GM18511 (cell line): ENCODE measurements around the gene NAV2.

Experiments used
- ATAC-seq: cut with Tn5 transposase; IDR thresholded peaks from one replicate; pipeline ENCODE4 v1.9.1; 2021; ENCODE audit warnings: mild to moderate bottlenecking, moderate library complexity; ENCODE audit not compliant: unreplicated experiment

NAV2 gene

GRCh38 chr11:19686234-19686633, 26.4 kb upstream of the NAV2 start:
- ATAC-seq, result no peak

DNA sequence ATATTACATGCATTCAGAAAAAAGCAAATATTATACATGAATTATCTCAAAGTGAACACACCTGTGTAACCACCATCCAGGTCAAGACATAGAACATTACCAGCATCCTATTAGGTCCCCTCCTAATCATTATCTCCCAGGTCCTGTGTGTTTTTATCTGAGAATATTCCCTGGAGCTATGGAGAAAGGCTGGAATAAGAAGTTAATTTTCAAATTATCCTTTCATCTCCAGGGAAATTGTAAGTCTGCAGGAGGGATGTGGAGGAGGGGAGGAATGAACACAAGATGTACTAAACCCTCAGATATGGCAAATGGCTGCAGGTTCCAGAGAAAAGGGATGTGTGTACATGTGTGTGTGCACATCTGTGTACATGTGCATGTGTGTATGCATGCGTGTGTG, 25.2 kb upstream of the NAV2 start:
- no peak for ATAC-seq

GRCh38 chr11:19689281-19690000, 23.2 kb upstream of the NAV2 start:
- ATAC-seq, result no peak

GRCh38 chr11:19690885-19691284, 21.8 kb upstream of the NAV2 start:
- ATAC-seq, result no peak

DNA sequence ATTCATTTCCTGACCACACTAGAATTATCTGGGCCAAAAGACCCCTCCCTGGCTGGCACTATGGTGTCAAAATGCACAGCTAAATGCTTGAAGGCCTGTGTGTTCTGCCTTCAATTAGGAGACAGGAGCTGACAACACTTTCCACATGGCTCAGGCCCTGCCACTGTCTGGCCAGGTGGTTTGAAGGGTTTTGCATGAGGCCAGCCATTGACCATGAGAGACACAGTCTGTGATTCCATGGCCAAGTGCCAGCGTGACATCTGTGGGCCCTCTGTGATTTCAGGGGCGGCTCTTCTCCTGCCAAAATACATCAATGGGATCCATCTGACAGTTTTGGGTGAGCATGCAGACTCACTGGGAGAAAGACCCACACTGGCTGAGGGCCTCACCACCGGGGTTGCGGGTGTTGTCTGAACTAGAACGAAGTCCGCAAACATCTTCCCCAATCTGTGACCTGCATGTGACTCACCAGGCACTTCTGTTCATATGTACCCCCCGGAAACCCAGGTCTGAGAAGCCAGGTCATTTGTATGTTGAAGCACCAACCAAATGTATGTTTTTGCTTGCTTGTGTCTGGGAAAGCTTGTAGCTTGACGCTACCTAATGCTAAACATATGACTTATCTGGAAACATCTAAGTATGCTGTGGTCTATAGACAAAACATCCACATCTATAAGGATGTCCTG, 20.7 kb upstream of the NAV2 start:
- ATAC-seq, result no peak

GRCh38 chr11:19693146-19693545, 19.5 kb upstream of the NAV2 start:
- ATAC-seq, result no peak

DNA sequence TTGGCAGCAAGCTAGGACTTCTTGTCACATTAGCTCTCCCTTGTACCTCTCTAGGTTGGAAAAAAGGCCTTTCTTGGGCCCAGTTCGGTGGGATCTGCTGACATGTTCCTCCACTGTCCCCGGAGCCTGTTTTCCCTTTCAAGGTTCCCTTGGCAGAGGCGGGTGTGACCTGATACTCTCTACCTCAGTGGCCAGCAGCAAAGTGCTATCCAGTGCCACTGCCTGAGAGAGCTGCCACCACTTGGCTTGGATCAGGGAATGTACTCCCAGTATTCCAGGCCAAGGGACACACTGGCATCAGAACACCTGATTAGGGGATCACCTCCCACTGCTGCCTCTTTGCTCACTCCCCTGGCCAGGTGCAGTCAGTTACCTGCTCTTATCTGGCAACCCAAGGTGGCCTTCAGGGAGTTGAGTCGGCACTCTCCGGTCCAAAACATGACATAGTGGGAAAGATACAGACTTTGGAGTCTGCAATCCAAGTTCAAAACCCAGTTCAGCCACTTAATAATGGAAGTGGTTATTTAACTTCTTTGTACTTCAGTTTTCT, 17.8 kb upstream of the NAV2 start:
- ATAC-seq, result no peak

- no peak for ATAC-seq
Measured at GRCh38 chr11:19696073-19696472, 16.6 kb upstream of the NAV2 start.

DNA sequence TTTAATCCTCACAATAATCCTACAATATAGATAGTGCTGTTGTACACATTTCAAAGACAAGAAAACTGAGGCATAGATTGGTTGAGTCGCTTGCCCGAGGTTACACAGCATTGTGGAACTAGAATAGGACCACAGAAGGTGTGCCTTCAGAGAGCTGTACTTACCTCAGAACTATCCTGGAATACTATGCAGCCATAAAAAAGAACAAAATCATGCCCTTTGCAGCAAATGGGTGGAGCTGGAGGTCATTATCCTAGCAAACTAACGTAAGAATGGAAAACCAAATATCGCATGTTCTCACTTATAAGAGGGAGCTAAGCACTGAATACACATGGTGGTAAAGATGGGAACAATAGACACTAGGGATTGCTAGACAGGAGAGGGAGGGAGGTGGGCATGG, 15.7 kb upstream of the NAV2 start:
- no peak for ATAC-seq

DNA sequence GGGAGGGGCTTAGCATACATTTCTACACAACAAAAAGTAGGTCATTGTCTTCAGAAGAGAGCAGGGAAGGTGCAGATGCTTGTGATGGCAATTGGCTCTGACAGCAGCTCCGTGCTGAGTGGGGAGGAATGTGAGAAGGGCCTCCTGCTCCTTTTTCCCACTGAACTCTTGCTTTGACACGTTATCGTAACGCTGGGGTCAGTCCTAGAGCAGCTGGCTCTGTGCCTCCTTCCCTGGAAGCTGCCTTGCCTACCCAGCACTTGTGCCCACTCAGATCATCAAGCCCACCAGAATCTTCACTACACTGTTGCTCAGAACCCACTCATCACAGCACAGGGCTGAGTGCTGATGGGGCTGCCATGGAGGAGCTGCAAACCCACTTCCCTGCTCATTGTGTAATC, 14.9 kb upstream of the NAV2 start:
- ATAC-seq, result no peak

- ATAC-seq, result no peak
Measured at GRCh38 chr11:19698493-19699292, 13.9 kb upstream of the NAV2 start.

DNA sequence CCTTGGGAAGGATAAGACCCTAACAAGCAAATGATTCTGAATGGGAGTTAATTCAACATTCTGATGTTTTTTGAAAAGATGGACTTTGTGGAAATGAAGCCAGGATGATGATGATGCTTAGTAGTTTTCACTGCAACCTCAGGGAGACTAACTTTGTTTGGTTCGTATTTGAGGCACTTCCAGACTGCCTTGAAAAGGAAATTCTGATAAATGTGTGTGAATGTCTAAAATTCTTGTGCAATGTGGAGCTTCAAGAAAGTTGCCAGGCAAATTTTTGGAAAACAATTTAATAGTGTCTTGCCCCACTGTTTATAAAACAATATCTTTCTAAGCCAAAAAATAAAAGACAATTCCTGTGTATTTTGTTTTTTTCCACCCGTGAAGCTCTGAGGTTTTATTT, 11.2 kb upstream of the NAV2 start:
- ATAC-seq, result no peak

GRCh38 chr11:19702620-19703019, 10.0 kb upstream of the NAV2 start:
- no peak for ATAC-seq

DNA sequence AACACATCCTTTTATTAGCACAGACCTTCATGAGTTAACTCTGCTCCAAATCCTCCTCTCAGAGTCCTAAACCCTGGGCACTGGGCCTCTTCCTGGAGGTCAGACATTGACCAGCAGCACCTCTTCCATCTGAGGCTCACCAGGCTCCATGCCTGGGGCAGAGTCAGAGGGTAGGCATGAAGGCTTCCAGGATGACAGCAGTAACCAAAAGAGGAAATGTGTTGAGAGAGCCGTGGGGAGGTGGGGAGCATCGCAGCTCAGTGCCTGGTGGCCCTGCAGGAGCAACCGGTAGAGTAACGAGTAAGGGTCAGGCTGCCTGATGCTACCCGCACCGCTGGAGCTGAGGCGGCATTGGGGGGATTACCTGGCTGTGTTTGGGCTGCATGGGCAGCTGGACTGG, 9.4 kb upstream of the NAV2 start:
- ATAC-seq, result no peak

- ATAC-seq, result no peak
Measured at GRCh38 chr11:19704213-19704612, 8.4 kb upstream of the NAV2 start.

DNA sequence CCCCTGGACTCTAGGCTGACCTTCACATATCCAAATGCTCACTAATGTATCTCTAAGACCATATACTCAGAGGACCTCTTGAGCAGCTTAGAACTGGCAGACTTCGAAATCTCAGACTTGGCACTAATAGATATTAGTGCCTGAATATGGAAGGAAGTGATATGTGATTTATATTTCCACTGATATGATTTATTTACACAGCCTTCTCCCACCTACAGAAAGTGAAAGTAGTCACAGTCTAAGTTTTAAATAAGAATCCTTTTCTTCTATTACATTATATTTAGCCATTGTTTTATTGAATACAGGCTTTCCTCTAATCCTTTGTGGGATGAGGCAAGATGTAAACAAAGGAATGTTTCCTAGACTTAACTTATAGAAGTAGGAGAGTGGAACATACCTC, 6.7 kb upstream of the NAV2 start:
- no peak for ATAC-seq

- peak; percentile 21 for ATAC-seq
Measured at GRCh38 chr11:19711911-19712280, 741 bp upstream of the NAV2 start.

- ATAC-seq, result peak; percentile 34
Measured at GRCh38 chr11:19713196-19714021, 772 bp downstream of the NAV2 start.

- no peak for ATAC-seq
Measured at GRCh38 chr11:19714022-19714386, 1.4 kb downstream of the NAV2 start.

- no peak for ATAC-seq
Measured at GRCh38 chr11:19714387-19715363, 2.0 kb downstream of the NAV2 start.
